ENCODE measurements around the gene GALNTL6. TPM values are rescaled to one million over a fixed set of nuclear protein-coding genes. Genes with fewer than 3 reads are reported as not detected.

Gene GALNTL6
- total and polyA plus RNA-seq, 2 donors from 2014 or later, result 0.60 TPM; not detected in 1

- intact Hi-C loops (cut with DNase I), result no loop called here
Measured at GRCh38 chr4:172844556-172844955, 1031.4 kb downstream of the GALNTL6 start.

GRCh38 chr4:172845281-172845680 is 1032.1 kb downstream of the GALNTL6 start:
- H3K36me3 ChIP-seq (ENCODE audit: control insufficient read depth in 2 of 3, insufficient read depth in 3 of 3, low read length in 3 of 3), result no peaks in the 10 kb centered on the region

More at GRCh38 chr4:172844556-172844955, 1031.4 kb downstream of the GALNTL6 start:
- FAIRE-seq, result no peak
- H3K9me3 ChIP-seq (ENCODE audit: control insufficient read depth in 2 of 3, insufficient read depth in 1 of 3, low read length in 3 of 3), result no peaks in the 10 kb centered on the region
- no peak for TF ChIP-seq CTCF (IDR thresholded peaks at IDR 0.05; ENCODE audit: borderline replicate concordance, extremely low read depth, insufficient read depth)
- no peak overlapping the region for H3K4me3 ChIP-seq (ENCODE audit: low read length in 3 of 3)
- no peaks in the 10 kb centered on the region for H3K27me3 ChIP-seq (ENCODE audit: control insufficient read depth, insufficient read depth, low read length)
- H3K9ac ChIP-seq (ENCODE audit: low read length in 3 of 3), result no peak overlapping the region
- no peaks in the 10 kb centered on the region for H3K36me3 ChIP-seq (ENCODE audit: control insufficient read depth in 2 of 3, insufficient read depth in 3 of 3, low read length in 3 of 3)
- no peaks in the 10 kb centered on the region for H3K4me1 ChIP-seq (ENCODE audit: control insufficient read depth in 2 of 3, insufficient read depth in 2 of 3, low read depth in 1 of 3, low read length in 3 of 3)
- no peak overlapping the region for H3K27ac ChIP-seq (ENCODE audit: low read depth in 2 of 2, low read length in 2 of 2)
- DNase-seq, result no peak

GRCh38 chr4:172850838-172851237 is 1037.6 kb downstream of the GALNTL6 start:
- no peak for FAIRE-seq
- Histone ChIP-seq H3K36me3 (ENCODE audit: control insufficient read depth in 2 of 3, insufficient read depth in 3 of 3, low read length in 3 of 3) (no peaks in the 10 kb centered on the region), H3K9ac (ENCODE audit: low read length in 3 of 3) (no peak overlapping the region), H3K27ac (ENCODE audit: low read depth in 2 of 2, low read length in 2 of 2) (no peak overlapping the region), H3K27me3 (ENCODE audit: control insufficient read depth, insufficient read depth, low read length) (no peaks in the 10 kb centered on the region), H3K9me3 (ENCODE audit: control insufficient read depth in 2 of 3, insufficient read depth in 1 of 3, low read length in 3 of 3) (no peaks in the 10 kb centered on the region), H3K4me3 (ENCODE audit: low read length in 3 of 3) (no peak overlapping the region), H3K4me1 (ENCODE audit: control insufficient read depth in 2 of 3, insufficient read depth in 2 of 3, low read depth in 1 of 3, low read length in 3 of 3) (no peaks in the 10 kb centered on the region)
- TF ChIP-seq CTCF (IDR thresholded peaks at IDR 0.05; ENCODE audit: borderline replicate concordance, extremely low read depth, insufficient read depth), result no peak
- intact Hi-C loops (cut with DNase I), result no loop called here
- DNase-seq, result no peak

More at GRCh38 chr4:172845281-172845680, 1032.1 kb downstream of the GALNTL6 start:
- Histone ChIP-seq H3K4me3 (ENCODE audit: low read length in 3 of 3) (no peak overlapping the region), H3K27ac (ENCODE audit: low read depth in 2 of 2, low read length in 2 of 2) (no peak overlapping the region), H3K27me3 (ENCODE audit: control insufficient read depth, insufficient read depth, low read length) (no peaks in the 10 kb centered on the region), H3K4me1 (ENCODE audit: control insufficient read depth in 2 of 3, insufficient read depth in 2 of 3, low read depth in 1 of 3, low read length in 3 of 3) (no peaks in the 10 kb centered on the region), H3K9ac (ENCODE audit: low read length in 3 of 3) (no peak overlapping the region), H3K9me3 (ENCODE audit: control insufficient read depth in 2 of 3, insufficient read depth in 1 of 3, low read length in 3 of 3) (no peaks in the 10 kb centered on the region)
- intact Hi-C loops (cut with DNase I), result no loop called here
- no peak for DNase-seq
- FAIRE-seq, result no peak
- TF ChIP-seq CTCF (IDR thresholded peaks at IDR 0.05; ENCODE audit: borderline replicate concordance, extremely low read depth, insufficient read depth), result no peak

- Histone ChIP-seq H3K36me3 (ENCODE audit: control insufficient read depth in 2 of 3, insufficient read depth in 3 of 3, low read length in 3 of 3) (no peaks in the 10 kb centered on the region), H3K9me3 (ENCODE audit: control insufficient read depth in 2 of 3, insufficient read depth in 1 of 3, low read length in 3 of 3) (no peaks in the 10 kb centered on the region), H3K27ac (ENCODE audit: low read depth in 2 of 2, low read length in 2 of 2) (no peak overlapping the region), H3K4me1 (ENCODE audit: control insufficient read depth in 2 of 3, insufficient read depth in 2 of 3, low read depth in 1 of 3, low read length in 3 of 3) (no peaks in the 10 kb centered on the region), H3K27me3 (ENCODE audit: control insufficient read depth, insufficient read depth, low read length) (no peaks in the 10 kb centered on the region), H3K9ac (ENCODE audit: low read length in 3 of 3) (no peak overlapping the region), H3K4me3 (ENCODE audit: low read length in 3 of 3) (no peak overlapping the region)
- DNase-seq (no peak), FAIRE-seq (no peak)
- intact Hi-C loops (cut with DNase I), result no loop called here
- TF ChIP-seq CTCF (IDR thresholded peaks at IDR 0.05; ENCODE audit: borderline replicate concordance, extremely low read depth, insufficient read depth), result no peak
Measured at GRCh38 chr4:172851534-172851933, 1038.3 kb downstream of the GALNTL6 start.

Data from kidney (tissue), 14 donors.